Amygdala (tissue), 56 donors: ENCODE data around the gene SPINK1.
"Not testable (repeated sequence)": the region's sequence is repeated elsewhere in the genome, so short reads cannot be mapped to it uniquely, and the experiment has no call there.

ENCODE experiments used
- DNase-seq, 56 donors: peaks; one replicate each; lab custom pipeline; 2025; lab: John Stamatoyannopoulos, UW

SPINK1 gene

DNA sequence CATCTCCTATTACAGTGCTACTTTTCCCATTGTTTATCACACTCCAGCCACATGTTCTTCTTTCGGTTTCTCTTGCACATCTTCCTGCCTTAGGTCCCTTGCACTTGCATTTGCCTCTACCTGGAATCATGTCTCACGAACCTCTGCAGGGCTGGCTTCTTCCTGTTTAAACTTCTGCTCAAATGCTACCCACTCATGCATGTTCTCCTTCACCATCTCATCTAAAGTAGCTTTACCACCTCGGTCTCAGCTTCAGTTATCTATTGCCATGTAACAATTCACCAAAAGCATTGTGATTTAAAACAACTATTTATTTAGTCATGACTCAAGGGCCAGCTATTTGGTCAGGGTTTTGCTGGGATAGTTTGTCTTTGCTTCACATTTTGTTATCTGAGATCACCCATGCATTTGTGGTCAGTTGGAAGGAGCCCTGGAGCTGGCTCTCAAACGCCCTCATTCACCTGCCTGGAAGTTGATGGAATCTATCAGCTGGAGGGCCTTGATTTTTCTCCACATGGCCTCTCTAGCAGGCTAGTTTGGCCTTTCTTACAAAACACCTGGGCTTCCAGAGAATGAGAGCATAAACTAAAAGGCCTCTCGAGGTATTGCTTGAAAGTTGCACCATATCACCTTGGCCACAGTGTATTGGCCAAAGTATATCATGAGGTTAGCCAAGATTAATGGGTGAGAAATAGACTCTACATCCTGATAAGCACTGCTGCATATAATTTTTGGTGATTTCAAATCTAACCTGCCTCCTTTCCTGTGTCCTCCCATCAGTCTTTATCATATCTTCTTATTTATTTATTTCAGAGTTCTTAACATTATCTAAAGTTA is 21.4 kb downstream of the SPINK1 start:
- DNase-seq, result no peak

DNA sequence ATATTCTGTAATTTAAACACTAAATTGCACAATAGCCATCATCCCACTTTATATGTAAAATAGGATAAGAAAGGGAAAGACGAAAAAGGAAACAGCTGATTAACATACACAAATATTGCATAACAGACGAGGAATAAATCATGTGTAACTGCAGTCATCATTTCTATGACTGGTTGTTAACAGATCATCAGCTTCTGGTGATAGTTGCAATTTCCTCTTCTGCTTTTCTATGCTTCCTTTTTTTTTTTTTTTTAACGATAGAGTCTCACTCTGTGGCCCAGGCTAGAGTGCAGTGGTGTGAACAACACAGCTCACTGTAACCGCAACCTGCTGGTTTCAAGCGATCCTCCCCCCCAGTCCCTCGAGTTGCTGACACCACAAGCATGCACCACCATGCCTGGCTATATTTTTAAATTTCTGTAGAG is 26.4 kb downstream of the SPINK1 start:
- DNase-seq, result no peak

DNA sequence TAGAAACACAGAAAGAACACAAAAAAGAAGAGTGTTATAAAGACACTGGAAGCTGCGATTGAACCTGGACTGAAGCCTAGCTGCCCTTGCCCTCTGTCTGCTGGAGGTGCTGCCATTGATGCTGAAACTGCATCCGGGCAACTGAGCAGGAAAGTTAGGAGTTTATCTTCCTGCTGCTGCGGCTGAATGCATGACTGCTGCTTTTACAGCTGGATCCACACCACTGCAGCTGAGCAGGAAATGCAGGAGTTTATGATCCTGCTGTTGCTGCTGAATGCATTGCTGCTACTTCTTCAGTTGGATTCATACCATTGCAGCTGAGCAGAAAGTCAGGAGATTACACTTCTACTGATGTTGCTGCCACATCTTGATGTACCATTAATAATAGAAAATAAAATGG is 27.1 kb downstream of the SPINK1 start:
- DNase-seq, result peak in 1 of 56 donors; percentile 17

DNA sequence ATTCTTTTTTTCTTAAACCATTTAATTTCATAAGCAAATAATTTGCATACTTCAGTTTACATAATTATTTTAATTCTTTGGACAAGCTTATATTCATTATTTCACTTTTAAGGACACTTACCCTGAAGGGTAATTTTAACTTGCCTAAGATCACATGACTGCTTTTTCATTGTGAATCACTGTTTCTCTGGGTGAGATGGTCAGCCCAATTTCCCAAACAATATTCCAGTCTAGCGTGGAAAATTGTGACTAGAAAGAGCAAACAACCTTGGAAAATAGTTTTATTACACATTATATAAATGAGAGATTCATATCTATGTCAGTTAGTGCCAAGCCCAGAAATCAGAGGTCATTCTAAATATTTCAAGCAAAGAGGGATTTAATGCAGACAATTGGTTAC is 27.5 kb downstream of the SPINK1 start:
- no peak for DNase-seq

DNA sequence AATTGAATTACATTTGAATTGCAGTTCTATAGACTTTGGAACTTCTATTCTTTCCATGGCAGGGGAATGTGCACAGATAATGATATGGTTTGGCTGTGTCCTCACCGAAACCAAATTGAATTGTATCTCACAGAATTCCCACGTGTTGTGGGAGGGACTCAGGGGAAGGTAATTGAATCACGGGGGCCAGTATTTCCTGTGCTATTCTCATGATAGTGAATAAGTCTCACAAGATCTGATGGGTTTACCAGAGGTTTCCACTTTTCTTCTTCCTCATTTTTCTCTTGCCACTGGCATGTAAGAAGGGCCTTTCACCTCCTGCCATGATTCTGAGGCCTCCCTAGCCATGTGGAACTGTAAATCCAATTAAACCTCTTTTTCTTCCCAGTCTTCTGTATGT is 28.3 kb downstream of the SPINK1 start:
- DNase-seq, result not testable (repeated sequence)

DNA sequence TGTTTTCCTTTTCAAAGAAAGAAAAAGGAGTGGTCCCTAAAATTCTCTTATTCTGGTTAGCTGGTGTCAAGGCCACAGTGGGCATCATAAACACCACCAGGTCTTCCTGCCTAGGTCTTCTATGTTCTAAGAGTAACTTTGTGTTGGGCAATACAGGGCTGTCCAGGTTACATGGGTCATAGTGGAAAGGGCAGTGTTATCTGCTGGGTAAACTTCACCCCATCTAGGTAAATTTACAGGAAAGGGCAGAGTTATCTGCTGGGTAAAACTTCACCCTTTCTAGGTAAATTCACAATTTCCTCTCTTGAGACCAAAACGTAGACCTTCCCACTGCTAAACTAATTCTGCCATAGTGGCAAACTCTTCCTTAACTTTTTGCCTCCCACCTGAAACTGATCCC is 30.0 kb downstream of the SPINK1 start:
- DNase-seq, result no peak

DNA sequence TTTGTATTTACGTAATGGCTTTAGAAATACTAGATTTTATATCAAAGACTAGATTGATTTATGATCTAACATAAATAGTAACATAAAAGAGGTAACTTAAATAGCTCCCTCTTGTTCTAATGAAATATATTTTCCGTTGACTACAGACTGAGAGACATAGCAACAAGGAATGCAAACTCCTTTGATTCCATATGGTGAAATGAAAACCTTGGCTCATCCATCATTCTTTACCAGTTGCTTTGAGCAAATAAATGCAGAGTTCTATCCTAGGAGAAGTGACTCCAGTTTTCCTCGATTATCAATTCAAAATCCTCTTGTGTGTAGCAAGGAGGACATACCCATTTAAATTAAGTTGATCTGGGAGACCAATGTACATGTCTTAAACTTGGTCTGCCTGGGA is 31.0 kb downstream of the SPINK1 start:
- DNase-seq, result no peak

DNA sequence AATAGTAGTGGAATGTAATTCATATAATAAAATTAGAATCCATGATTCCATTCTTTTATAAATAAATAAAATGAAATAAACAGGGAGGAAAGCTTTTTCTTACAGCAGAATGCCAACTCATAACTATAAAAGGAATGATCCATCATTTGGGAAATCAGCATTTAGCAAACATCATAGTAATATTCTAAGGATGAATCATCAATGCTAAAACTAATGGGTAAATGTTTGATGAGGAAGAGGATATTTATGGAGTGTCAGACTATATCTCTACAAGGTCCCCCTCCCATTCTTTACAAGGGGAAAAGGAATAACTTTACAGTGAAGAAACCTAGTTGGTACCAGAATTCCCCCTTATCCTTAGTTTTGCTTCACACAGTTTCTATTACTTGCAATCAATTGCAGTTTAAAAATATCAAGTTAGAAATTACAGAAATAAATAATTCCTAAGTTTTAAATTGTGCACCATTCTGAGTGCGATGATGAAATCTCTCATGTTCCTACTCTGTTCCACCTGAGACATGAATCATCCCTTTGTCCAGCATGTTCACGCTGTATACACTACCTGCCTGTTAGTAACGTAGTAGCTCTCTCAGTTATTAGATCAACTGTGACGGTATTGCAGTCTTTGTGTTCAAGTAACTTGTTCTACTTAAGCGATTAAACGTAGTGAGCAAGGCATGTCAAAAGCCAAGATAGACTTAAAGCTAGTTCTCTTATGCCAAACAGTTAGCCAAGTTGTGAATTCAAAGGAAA is 34.7 kb downstream of the SPINK1 start:
- no peak for DNase-seq

DNA sequence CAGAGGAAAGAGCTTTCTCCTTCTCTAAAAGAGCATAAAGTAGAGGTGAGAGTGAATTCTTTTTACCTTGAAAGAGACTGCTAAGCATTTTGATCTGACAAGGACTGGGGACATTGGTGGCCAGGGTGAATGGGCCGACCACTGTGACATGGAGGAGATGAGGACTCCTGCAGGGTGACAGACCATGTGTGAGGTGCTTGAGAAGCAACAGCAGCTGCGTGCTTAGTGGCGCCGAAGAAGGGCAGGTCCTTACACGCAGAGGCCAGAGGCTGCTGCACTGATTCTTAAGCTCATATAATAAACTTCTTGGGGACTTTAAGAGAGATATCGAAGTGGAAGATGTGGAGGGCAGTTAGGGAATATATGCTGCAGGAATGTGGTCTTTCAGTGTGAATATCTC is 40.3 kb downstream of the SPINK1 start:
- DNase-seq, result no peak

DNA sequence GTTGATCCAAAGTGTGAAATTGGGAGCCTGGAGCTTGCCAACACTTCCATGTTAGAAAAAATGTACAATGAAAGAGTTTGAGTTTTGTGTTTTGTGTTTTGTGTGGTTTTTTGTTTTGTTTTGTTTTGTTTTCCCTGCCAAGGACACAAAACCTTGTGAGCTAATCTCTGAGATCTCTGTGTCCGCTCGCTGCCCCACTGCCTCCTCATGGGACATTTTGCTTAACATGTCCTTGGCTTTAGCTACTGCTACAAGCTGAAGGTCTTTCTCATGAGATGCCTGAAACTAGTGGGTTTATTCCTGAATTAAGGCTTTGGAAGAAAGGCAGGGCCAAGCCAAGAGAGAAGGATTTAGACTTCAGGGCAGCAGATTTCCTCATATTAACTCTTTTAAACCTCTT is 41.7 kb downstream of the SPINK1 start:
- DNase-seq, result no peak

DNA sequence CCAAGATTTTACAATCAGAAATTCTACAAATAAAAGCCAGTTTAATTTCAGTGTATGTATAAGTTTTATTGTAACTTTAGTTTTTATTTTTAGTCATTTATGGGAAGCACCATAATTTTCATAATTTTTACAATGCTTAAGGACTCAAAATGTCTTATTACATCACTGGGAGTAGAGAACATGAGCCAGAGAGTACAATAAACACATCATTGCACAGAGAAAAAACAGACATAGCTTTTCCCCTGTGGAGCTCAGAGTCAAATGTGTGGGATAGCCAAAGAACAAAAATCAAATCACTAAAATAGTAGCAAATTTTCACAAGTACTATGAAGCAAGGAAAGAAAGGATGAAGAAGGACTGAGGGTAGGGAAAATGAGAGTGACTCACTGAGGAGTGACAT is 43.4 kb downstream of the SPINK1 start:
- DNase-seq, result no peak

DNA sequence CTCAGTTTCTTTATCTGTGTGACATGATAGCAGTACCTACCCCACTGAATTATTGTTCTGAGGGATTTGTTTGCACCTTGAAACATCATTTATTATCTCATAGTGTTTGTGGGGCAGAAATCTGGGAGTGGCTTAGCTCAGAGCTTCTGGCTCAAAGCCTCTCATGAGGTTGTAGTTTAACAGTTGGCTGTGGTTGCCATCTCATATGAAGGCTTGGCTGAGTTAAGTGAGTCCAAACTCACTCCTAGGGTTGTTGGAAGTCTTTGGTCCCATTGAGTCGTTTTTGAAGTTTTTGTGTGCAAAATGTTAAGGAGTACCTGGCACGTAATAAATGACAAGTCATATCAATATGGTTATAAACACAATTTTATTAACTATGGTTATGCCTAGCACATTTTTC is 45.3 kb downstream of the SPINK1 start:
- DNase-seq, result no peak

DNA sequence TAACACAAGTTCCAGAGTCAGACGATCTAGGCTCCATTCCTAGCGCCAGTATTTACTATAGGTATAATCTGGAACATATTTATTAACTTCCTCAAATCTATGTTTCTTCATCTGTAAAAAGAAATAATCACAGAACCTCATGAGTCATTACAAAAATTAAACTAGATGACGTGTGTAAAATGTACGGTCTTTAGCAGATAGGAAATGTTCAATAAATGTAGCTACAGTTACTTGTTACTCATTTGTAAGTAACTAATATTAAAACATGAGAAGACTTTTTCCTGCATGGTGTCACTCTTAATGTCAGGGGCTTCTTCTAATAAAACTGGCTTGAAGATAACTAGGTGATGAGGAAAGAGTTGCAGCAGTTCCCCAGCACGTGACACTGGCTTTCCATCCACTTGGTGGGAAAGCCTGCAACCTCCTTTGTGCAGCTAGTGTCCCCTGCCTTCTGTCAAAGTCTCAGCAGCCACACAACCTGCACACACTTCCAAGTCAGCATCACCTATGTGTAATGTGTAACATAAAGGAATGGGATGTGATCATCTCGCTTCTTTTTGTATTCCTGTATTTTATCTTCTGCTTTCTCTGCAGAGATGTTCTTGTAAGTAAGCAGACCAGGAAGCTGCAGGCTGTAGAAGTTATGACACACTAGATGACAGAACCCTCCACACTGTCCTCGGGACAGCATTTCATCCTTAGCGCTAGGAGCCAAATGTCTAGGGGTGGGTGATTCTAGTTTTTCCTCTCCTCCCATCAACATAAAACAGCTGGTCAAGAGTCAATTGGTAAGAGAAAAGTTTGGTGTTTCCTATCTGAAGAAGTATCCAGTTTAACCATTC is 47.1 kb downstream of the SPINK1 start:
- peak in 1 of 56 donors; percentile 1 for DNase-seq

DNA sequence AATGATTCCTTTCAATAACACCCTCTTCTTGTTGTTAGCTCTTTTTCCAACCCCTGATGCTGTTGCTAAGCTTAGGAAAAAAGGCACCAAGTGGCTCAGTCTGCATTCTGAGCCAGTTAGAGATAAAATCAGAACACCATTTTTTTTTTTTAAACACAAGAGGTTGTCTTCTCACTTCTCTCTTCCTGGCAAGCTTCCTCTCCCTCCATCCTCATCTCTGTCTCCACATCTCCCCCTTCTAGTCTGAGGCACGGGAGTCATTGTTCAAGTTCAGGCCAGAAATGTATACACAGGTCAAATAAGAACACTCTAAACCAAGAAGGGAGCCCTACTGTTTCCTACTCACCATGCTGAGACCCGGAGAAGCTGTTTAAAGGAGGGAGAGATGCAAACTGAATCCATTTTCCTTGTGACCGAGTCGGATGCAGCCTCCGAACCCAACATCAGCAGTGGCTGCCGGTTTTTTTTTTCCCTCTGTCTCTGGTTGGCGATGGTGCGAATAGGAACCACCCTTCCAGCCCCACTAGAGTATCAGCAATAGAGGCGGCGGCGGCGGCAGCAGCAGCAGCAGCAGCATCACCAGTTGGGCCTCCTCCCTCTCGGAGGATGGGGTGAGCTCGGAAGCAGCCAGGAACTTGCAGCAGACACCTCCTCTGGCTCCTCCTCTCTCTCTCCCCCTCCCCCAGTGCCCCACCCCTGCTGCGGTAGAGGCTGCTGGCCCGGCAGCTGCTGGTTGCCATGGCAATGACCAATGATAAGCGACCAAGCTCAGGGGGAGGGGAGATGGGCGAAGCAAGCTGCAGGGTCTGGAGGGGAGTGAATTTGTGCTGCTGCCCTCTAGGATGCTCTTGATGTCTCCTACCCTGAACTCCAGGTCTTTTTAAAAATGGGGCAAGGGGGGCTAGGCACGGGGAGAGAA is 49.1 kb downstream of the SPINK1 start, which contains the start of gene JAKMIP2:
JAKMIP2 (minus strand) TSS at position 619 of the 919 bp plus-strand sequence. CDS start 110,922 bp downstream, outside the sequence.
- peak; percentile 34 to 99 (median 96) for DNase-seq

DNA sequence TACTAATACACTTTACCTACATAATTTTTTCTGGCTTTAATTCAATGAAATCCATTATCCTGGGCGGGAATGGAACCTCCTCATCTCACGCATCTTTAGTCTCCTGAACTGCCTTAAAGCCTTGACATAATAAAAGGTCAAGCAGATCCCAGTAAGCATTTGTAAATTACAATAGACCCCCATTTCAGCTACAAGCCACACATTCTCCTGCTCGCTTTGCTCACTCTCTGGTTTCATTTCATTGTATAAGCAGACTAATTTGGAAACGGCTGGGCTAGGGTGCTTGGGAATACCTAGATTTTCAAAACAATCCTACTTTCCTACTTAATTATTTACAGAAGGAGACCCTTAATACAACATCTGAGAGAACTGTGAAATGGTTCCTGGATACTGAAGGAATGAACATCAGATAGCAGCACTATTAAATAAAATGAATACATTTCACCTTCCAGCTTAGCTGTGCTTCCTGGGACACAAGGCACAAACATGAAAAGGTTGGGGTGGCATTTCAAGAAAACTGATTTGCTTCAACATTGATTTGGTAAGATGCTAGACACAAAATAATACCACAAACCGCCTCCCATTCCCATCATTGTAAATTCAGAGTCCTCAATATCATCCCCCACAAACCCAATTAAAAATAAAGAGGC is 50.4 kb downstream of the SPINK1 start:
- no peak for DNase-seq

DNA sequence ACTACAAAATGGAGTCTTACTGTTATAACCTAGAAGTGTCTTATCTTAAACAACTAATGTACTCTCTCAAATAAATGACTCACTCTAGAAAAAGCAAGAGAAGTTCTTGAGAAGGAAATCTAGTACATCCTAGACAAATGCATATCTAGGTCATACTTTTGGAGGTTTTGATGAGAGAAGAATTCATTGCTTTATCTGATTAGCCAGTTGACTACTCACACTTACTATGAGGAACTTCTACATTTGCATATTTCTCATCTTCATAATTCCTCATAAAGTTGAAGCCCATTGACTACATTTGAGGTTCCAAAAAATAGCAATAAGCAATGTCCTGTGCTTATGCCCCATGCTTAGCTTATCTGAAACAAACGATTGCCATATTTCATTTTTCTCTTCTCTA is 51.8 kb downstream of the SPINK1 start:
- no peak for DNase-seq

DNA sequence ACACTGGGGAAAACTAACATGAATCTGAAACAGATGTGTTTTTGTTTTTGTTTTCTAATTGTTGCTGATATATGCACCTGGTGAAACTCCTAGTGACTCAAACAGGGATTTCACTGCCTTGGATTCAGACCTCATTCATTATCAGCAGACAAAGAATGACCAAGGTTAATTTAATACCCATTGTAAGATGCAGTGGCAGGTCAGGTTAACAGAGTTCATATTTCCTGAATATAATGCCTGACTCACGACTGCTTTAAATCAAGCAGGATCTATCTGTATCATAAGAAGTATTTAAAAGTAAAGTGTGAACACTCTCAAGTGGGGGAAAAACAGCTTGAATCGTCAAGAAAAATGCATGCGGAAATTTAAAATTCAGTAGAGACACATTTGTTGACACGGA is 54.5 kb downstream of the SPINK1 start:
- DNase-seq, result no peak
